ENCODE measurements around the gene BNIP3. TPM values are rescaled to one million over a fixed set of nuclear protein-coding genes. Genes with fewer than 3 reads are reported as not detected.

BNIP3 gene
- total and polyA plus RNA-seq, 2 of the 8 experiments (the other 6 are each of a cell fraction or from before 2014, with no cell fraction given), result 25.8 to 58.9 TPM

GRCh38 chr10:131994435-131994834 is 12.7 kb upstream of the BNIP3 start:
- Histone ChIP-seq H2BK120ac (replicated peaks; ENCODE audit: low read depth, low read length) (no peak overlapping the region), H3K27ac (ENCODE audit: low read depth, low read length) (no peak overlapping the region), H3K9ac (replicated peaks in 1 of 4; ENCODE audit: extremely low read depth in 1 of 4, low read depth in 3 of 4, low read length in 3 of 4) (no peak overlapping the region), H4K8ac (ENCODE audit: extremely low read depth, insufficient read depth, low read length) (peak overlapping the region; percentile 16; the same call in 1 of the 2 replicates), H3K27me3 (replicated peaks in 1 of 4; ENCODE audit: control insufficient read depth in 3 of 4, extremely low read depth in 1 of 4, insufficient read depth in 3 of 4, low read length in 3 of 4) (no peaks in the 10 kb centered on the region), H3K18ac (ENCODE audit: extremely low read depth, low read length) (no peak overlapping the region), H3K4me3 (ENCODE audit: extremely low read depth in 1 of 4, insufficient read depth in 2 of 4, low read depth in 3 of 4, low read length in 4 of 4) (no peak overlapping the region), H4K20me1 (replicated peaks in 1 of 2; ENCODE audit: control insufficient read depth in 1 of 2, insufficient read depth in 2 of 2, low read length in 2 of 2) (no peaks in the 10 kb centered on the region), H3K4me1 (replicated peaks in 1 of 4; ENCODE audit: control insufficient read depth in 3 of 4, insufficient read depth in 4 of 4, low read length in 3 of 4) (peaks cover 6 to 12% (median 8%) of the 10 kb centered on the region in 4 experiments; a peak in 5 of 7 replicates), H2BK12ac (ENCODE audit: low read depth, low read length) (no peak overlapping the region), H2BK20ac (ENCODE audit: low read length) (no peak overlapping the region), H4K5ac (ENCODE audit: insufficient read length, low read depth, low read length) (no peak overlapping the region), H3K36me3 (ENCODE audit: control insufficient read depth in 2 of 4, insufficient read depth in 4 of 4, low read length in 3 of 4) (no peaks in the 10 kb centered on the region), H3K14ac (ENCODE audit: insufficient read length) (no peak overlapping the region), H4K91ac (replicated peaks; ENCODE audit: insufficient read length, low read length) (no peak overlapping the region), H3K4ac (replicated peaks; ENCODE audit: insufficient read length, low read depth, low read length) (no peak overlapping the region), H2BK5ac (ENCODE audit: low read depth, low read length) (no peak overlapping the region), H3K23me2 (ENCODE audit: low read depth, low read length) (no peaks in the 10 kb centered on the region), H3K56ac (replicated peaks; ENCODE audit: insufficient read length, low read depth, low read length) (no peak overlapping the region), H3K23ac (ENCODE audit: insufficient read length) (no peak overlapping the region), H2AK5ac (ENCODE audit: low read depth, low read length) (no peak overlapping the region), H3K79me2 (ENCODE audit: control insufficient read depth in 1 of 2, insufficient read depth in 2 of 2, low read length in 2 of 2) (no peaks in the 10 kb centered on the region), H2AFZ (ENCODE audit: low read length) (no peak overlapping the region), H3K79me1 (ENCODE audit: low read depth, low read length) (no peaks in the 10 kb centered on the region), H3K4me2 (ENCODE audit: insufficient read depth in 1 of 2, low read depth in 2 of 2, low read length in 2 of 2) (no peak overlapping the region), H3K9me3 (ENCODE audit: insufficient read depth in 2 of 2, low read depth in 1 of 2, low read length in 1 of 2) (no peaks in the 10 kb centered on the region), H2BK15ac (ENCODE audit: low read length) (no peak overlapping the region)
- FAIRE-seq (no peak), DNase-seq (ENCODE audit: low read depth in 1 of 2, low spot score in 2 of 2) (no peak)
- POLR2A ChIA-PET (ENCODE audit: partially characterized antibody), result interaction anchor here (0.9 kb wide), 1 partner anchor 15 kb away, joined by 3 read pairs; no protein-coding TSS in a partner anchor
- CTCF ChIA-PET (ENCODE audit: partially characterized antibody), result interaction anchor here (0.6 to 3.7 kb wide), 3 partner anchors 20 to 133 kb away, joined by 3 to 23 read pairs (median 3); no protein-coding TSS in a partner anchor
- WGBS, 2 experiments (ENCODE audit: extremely low coverage in 1 of 2, insufficient coverage in 1 of 2, insufficient read length in 1 of 2, insufficient replicate concordance in 2 of 2, low coverage in 1 of 2, low lambda C conversion rate in 2 of 2, missing lambda C conversion rate in 1 of 2), result 93% methylated on average over 3 of the region's 3 CpGs; no CpG with 5 or more reads in 1 of the 2 experiments
- TF ChIP-seq CREB1 (IDR thresholded peaks at IDR 0.05) (no peak), POLR2A (IDR thresholded peaks at IDR 0.05; ENCODE audit: control extremely low read depth in 1 of 2, low read depth in 2 of 2, low read length in 2 of 2) (no peak), ASH2L (IDR thresholded peaks at IDR 0.05; ENCODE audit: low read length) (no peak), SIRT6 (IDR thresholded peaks at IDR 0.05; ENCODE audit: low read length) (no peak)
